Chondrocyte (in vitro differentiated cells): Measurements from ENCODE around the gene ADAM12. TPM values are rescaled to one million over a fixed set of nuclear protein-coding genes. Genes with fewer than 3 reads are reported as not detected.
A peak's percentile ranks its signal among the peaks of the same experiment; 100 is the strongest.

Experiments
- DNase-seq: peaks from one replicate; pipeline ENCODE4 v3.0.0; 2021; ENCODE audit warnings: mixed read lengths, low spot score
- H3K27ac Mint-ChIP-seq: one replicate; pipeline ENCODE4 v1.8.0; 2021; ENCODE audit warnings: mild to moderate bottlenecking, moderate library complexity, mixed read lengths; ENCODE audit not compliant: unreplicated experiment
- H3K27me3 Mint-ChIP-seq: 2 replicates; pipeline ENCODE4 v1.8.0; 2021; ENCODE audit warnings: low read depth, mixed read lengths
- H3K36me3 Mint-ChIP-seq: 2 replicates; pipeline ENCODE4 v1.8.0; 2021; ENCODE audit warnings: low read depth, mixed read lengths
- H3K4me1 Mint-ChIP-seq: 2 replicates; pipeline ENCODE4 v1.8.0; 2021; ENCODE audit warnings: low read depth, mild to moderate bottlenecking, mixed read lengths
- H3K4me3 Mint-ChIP-seq: one replicate; pipeline ENCODE4 v1.8.0; 2021; ENCODE audit warnings: mild to moderate bottlenecking, moderate library complexity, mixed read lengths; ENCODE audit not compliant: unreplicated experiment
- H3K9me3 Mint-ChIP-seq: 2 replicates; pipeline ENCODE4 v1.8.0; 2021; ENCODE audit warnings: low read depth, mixed read lengths
- total RNA-seq: library from RNA; stranded (reverse); gene quantifications from 3 replicates; pipeline ENCODE4 v1.2.1, GENCODE V29; 2021
- TF ChIP-seq, protein P1 (sequence below): fragments of 200-600 bp; sonication (generic); IDR thresholded peaks from 2 replicates; pipeline ENCODE4 v1.5.0; 2021; ENCODE audit warnings: antibody characterized with exemption, mild to moderate bottlenecking, moderate library complexity

The ADAM12 gene
- total RNA-seq, 1 donor from 2014 or later, result 175 TPM

DNA sequence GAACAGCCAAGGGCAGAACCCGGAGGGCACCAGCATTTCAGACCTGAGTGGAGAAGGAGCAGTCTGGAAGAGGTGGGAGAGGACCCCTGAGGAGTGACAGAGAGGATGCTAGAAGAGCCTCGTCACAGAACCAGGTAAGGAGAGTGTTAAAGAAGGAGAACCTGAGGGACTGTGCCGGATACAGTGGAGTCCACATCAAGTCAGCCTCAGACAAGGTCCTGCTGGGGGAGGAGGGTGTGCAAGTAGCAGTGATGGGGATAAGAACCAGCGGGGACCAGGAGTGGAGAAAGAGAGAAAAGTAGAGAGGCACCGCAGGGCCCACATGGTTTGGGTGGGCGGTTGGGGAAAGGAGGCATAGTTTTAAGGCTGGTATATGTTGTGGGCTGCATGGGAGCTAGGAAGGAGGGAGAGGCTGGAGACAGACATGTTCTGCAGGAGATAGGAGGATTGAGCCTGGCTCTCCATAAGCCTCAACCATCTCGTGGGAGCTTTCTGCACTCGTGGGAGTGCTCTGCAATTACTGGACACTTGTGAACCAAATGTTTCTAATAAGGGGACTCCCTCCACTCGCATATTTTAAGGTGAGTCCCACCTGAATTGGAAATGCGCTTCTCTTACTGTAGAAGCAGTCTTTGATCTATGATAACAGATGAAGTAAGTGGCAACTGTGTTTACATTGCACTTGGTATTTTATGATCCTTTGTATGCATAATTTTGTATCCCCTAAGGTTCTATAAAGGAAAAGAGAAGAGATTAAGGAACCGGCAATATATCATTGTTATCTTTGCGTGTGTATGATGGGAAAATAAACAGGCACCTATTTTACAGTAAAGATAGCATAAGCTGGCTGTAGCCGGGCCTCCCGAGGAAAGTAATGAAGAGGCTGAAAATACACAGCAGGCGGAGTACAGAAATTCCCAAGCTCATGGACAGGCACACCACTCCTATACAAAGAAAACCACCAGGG, 154.8 kb downstream of the ADAM12 start:
- H3K9me3 Mint-ChIP-seq, result no peaks in the 10 kb centered on the region
- no peak for DNase-seq
- no peaks in the 10 kb centered on the region for H3K27me3 Mint-ChIP-seq
- TF ChIP-seq, protein P1, sequence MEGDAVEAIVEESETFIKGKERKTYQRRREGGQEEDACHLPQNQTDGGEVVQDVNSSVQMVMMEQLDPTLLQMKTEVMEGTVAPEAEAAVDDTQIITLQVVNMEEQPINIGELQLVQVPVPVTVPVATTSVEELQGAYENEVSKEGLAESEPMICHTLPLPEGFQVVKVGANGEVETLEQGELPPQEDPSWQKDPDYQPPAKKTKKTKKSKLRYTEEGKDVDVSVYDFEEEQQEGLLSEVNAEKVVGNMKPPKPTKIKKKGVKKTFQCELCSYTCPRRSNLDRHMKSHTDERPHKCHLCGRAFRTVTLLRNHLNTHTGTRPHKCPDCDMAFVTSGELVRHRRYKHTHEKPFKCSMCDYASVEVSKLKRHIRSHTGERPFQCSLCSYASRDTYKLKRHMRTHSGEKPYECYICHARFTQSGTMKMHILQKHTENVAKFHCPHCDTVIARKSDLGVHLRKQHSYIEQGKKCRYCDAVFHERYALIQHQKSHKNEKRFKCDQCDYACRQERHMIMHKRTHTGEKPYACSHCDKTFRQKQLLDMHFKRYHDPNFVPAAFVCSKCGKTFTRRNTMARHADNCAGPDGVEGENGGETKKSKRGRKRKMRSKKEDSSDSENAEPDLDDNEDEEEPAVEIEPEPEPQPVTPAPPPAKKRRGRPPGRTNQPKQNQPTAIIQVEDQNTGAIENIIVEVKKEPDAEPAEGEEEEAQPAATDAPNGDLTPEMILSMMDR, result no peak
- H3K4me3 Mint-ChIP-seq, result no peak overlapping the region
- peaks cover 9% of the 10 kb centered on the region for H3K4me1 Mint-ChIP-seq
- peak overlapping the region; percentile 42 for H3K27ac Mint-ChIP-seq
- peaks cover 6% of the 10 kb centered on the region for H3K36me3 Mint-ChIP-seq

DNA sequence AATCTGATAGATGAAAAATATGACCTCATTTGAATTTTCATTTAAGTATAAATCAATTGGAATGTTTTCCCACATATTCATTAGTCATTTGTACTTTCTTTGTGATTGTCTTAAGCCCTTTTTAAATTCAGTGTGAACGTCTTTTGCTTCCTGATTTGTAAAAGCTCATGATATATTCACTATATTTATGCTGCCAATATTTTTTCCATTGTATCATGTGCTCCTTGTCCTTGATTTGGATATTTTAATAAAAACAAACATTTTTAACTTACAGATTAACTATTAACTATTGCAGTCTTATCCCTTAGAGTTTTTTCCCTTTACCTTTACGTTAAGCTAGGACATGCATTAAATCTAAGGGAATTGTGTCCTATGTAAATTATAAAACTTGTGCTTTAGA, 157.7 kb downstream of the ADAM12 start:
- TF ChIP-seq, protein P1, result no peak
- Mint-ChIP-seq H3K4me1 (peaks cover 12% of the 10 kb centered on the region), H3K4me3 (no peak overlapping the region), H3K27me3 (no peaks in the 10 kb centered on the region), H3K27ac (no peak overlapping the region), H3K36me3 (peaks cover 6% of the 10 kb centered on the region), H3K9me3 (no peaks in the 10 kb centered on the region)
- DNase-seq, result no peak

DNA sequence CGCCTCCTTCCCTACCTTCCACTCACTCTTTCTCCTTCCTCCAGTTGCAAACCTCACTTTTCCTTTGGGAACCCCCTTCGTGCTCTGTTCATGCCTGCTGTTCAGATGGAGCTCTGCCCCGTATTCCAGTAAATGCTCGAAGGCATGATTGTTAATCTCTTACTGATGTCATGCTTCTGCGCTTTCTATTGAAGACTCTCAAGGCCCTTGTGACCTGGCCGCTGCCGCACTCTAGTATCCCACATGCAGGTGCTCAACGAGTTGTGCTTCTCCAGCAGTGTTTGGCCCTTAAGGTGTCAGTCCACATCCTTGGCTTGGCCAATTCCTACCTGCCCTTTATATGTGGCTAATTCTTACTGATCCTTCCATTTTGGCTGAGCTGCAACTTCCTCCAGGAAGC, 158.6 kb downstream of the ADAM12 start:
- Mint-ChIP-seq H3K27ac (no peak overlapping the region), H3K9me3 (no peaks in the 10 kb centered on the region), H3K4me3 (no peak overlapping the region), H3K27me3 (no peaks in the 10 kb centered on the region), H3K4me1 (peaks cover 19% of the 10 kb centered on the region), H3K36me3 (peaks cover 4% of the 10 kb centered on the region)
- TF ChIP-seq, protein P1, result no peak
- no peak for DNase-seq

DNA sequence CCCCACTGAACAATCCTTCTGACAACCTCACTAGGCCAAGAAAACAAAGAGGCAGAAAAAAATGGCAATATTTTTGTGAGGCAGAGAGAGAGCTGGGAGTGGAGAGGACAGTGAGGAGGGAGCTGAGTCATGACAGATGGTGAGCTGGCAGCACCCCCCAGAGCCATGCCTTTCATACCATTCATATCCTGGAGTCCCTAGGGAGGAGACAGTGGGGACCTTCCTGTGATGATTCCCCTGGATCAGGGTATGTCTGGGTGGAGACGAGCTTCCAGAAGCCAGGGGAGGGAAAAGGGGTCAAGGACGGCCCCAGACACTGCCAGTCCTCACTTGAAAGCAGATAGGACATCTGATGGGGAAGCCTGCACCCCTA, 160.5 kb downstream of the ADAM12 start:
- no peaks in the 10 kb centered on the region for H3K27me3 Mint-ChIP-seq
- no peaks in the 10 kb centered on the region for H3K9me3 Mint-ChIP-seq
- H3K4me3 Mint-ChIP-seq, result no peak overlapping the region
- DNase-seq, result no peak
- peaks cover 29% of the 10 kb centered on the region for H3K4me1 Mint-ChIP-seq
- H3K36me3 Mint-ChIP-seq, result no peaks in the 10 kb centered on the region
- TF ChIP-seq, protein P1, result no peak
- H3K27ac Mint-ChIP-seq, result no peak overlapping the region

DNA sequence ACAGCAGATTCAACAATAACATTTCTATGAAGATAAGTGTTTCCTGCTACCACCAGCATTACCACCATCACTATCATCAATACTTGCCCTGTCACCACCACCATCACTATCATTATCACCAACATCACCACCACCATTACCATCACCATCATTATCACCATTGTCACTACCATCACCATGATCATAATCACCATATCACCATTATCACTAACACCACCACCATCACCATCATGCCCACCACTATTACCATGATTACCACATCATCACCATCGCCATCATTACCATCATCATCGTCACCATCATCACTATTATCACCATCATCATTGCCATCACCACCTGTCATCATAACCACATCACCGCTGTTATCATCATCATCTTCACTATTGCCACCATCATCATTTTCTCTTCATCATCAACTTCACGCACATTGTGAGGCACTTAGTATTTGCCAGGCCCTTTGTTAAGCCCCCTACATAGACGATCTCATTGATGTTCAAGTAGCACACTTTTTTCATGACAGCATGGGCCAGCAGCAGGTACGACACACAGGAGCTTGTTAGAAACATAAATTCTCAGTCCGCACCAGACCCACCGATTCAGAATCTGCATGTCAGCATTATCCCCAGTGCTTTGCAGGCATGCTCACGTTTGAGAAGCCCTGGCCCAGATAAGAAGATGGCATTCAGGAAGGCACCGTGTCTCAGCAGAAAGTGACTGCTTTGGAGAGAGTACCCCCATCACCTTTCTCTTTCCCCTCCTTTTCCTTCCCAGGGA, 161.1 kb downstream of the ADAM12 start:
- Mint-ChIP-seq H3K27ac (no peak overlapping the region), H3K4me1 (peaks cover 33% of the 10 kb centered on the region), H3K4me3 (no peak overlapping the region), H3K27me3 (no peaks in the 10 kb centered on the region), H3K9me3 (no peaks in the 10 kb centered on the region), H3K36me3 (no peaks in the 10 kb centered on the region)
- no peak for DNase-seq
- TF ChIP-seq, protein P1, result no peak
